Skeletal muscle satellite cell (primary cell): ENCODE data around the gene AXIN2.

Experiments
- H3K27me3 ChIP-seq: 2 replicates; pipeline ENCODE4 v1.7.0; 2013; ENCODE audit warnings: low read length; ENCODE audit not compliant: control insufficient read depth, insufficient read depth
- H3K36me3 ChIP-seq: 2 replicates; pipeline ENCODE4 v1.7.0; 2013; ENCODE audit warnings: mild to moderate bottlenecking, control low read depth, low read length; ENCODE audit not compliant: insufficient read depth
- H3K4me1 ChIP-seq: 2 replicates; pipeline ENCODE4 v1.7.0; 2013; ENCODE audit warnings: low read length; ENCODE audit not compliant: control insufficient read depth, insufficient read depth
- H3K4me2 ChIP-seq: 2 replicates; pipeline ENCODE4 v1.7.0; 2013; ENCODE audit warnings: mild to moderate bottlenecking, low read length
- H3K4me3 ChIP-seq: 2 replicates; pipeline ENCODE4 v1.7.0; 2013; ENCODE audit warnings: low read length
- H3K9ac ChIP-seq: 2 replicates; pipeline ENCODE4 v1.7.0; 2013; ENCODE audit warnings: mild to moderate bottlenecking, low read depth, low read length, moderate library complexity
- H3K9me3 ChIP-seq: replicated peaks from 2 replicates; pipeline ENCODE4 v1.7.0; 2013; ENCODE audit warnings: mild to moderate bottlenecking, control low read depth, low read length

Gene AXIN2

GRCh38 chr17:65537845-65538674 is 23.4 kb downstream of the AXIN2 start:
- H3K4me1 ChIP-seq = no peaks in the 10 kb centered on the region
- no peak overlapping the region for H3K4me2 ChIP-seq
- no peaks in the 10 kb centered on the region for H3K36me3 ChIP-seq
- no peak overlapping the region for H3K9ac ChIP-seq
- no peaks in the 10 kb centered on the region for H3K9me3 ChIP-seq
- H3K27me3 ChIP-seq = no peaks in the 10 kb centered on the region
- H3K4me3 ChIP-seq = no peak overlapping the region

DNA sequence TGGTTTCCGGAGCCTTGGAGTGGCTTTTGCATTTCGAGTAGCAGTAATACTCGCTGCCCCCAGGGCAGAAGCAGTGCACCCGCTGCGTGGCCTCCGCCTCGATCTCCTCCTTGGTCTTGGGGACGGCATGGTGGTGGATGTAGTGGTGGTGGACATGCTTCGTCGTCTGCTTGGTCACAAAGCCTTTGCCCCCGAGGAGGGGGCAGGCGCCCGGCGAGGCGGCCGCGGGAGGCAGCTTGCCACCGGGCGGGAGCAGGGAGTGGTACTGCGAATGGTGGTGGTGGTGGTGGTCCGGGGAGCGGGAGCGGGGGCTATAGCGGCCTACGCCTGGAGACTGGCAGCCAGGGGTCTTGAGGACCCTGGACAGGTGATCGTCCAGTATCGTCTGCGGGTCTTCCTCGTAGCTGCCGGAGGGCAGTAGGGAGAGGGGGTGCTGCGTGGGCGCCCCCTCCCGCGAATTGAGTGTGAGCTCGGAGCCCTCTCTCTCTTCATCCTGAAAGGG is 24.1 kb downstream of the AXIN2 start:
- Histone ChIP-seq H3K4me2 (no peak overlapping the region), H3K9me3 (no peaks in the 10 kb centered on the region), H3K4me1 (no peaks in the 10 kb centered on the region), H3K27me3 (no peaks in the 10 kb centered on the region), H3K36me3 (no peaks in the 10 kb centered on the region), H3K9ac (no peak overlapping the region), H3K4me3 (no peak overlapping the region)

- H3K4me1 ChIP-seq = no peaks in the 10 kb centered on the region
- no peaks in the 10 kb centered on the region for H3K36me3 ChIP-seq
- no peak overlapping the region for H3K4me3 ChIP-seq
- no peak overlapping the region for H3K4me2 ChIP-seq
- H3K27me3 ChIP-seq = no peaks in the 10 kb centered on the region
- no peaks in the 10 kb centered on the region for H3K9me3 ChIP-seq
- H3K9ac ChIP-seq = no peak overlapping the region
Observed at GRCh38 chr17:65536573-65537342, 24.7 kb downstream of the AXIN2 start.

- Histone ChIP-seq H3K9me3 (no peaks in the 10 kb centered on the region), H3K4me1 (peaks cover 5% of the 10 kb centered on the region), H3K4me2 (no peak overlapping the region), H3K9ac (no peak overlapping the region), H3K36me3 (no peaks in the 10 kb centered on the region), H3K27me3 (no peaks in the 10 kb centered on the region), H3K4me3 (no peak overlapping the region)
Observed at GRCh38 chr17:65535777-65536572, 25.5 kb downstream of the AXIN2 start.

- no peaks in the 10 kb centered on the region for H3K27me3 ChIP-seq
- H3K9me3 ChIP-seq = no peaks in the 10 kb centered on the region
- no peak overlapping the region for H3K4me3 ChIP-seq
- no peak overlapping the region for H3K4me2 ChIP-seq
- no peaks in the 10 kb centered on the region for H3K36me3 ChIP-seq
- H3K4me1 ChIP-seq = peaks cover 5% of the 10 kb centered on the region
- H3K9ac ChIP-seq = no peak overlapping the region
Observed at GRCh38 chr17:65533852-65534457, 27.5 kb downstream of the AXIN2 start.

GRCh38 chr17:65533056-65533745 is 28.2 kb downstream of the AXIN2 start:
- peaks cover 5% of the 10 kb centered on the region for H3K4me1 ChIP-seq
- H3K9ac ChIP-seq = no peak overlapping the region
- H3K27me3 ChIP-seq = no peaks in the 10 kb centered on the region
- H3K4me2 ChIP-seq = no peak overlapping the region
- H3K9me3 ChIP-seq = no peaks in the 10 kb centered on the region
- H3K36me3 ChIP-seq = no peaks in the 10 kb centered on the region
- no peak overlapping the region for H3K4me3 ChIP-seq

- H3K4me3 ChIP-seq = no peak overlapping the region
- H3K4me1 ChIP-seq = peaks cover 5% of the 10 kb centered on the region
- no peak overlapping the region for H3K9ac ChIP-seq
- no peak overlapping the region for H3K4me2 ChIP-seq
- no peaks in the 10 kb centered on the region for H3K9me3 ChIP-seq
- H3K36me3 ChIP-seq = no peaks in the 10 kb centered on the region
- H3K27me3 ChIP-seq = no peaks in the 10 kb centered on the region
Observed at GRCh38 chr17:65532101-65532890, 29.2 kb downstream of the AXIN2 start.

DNA sequence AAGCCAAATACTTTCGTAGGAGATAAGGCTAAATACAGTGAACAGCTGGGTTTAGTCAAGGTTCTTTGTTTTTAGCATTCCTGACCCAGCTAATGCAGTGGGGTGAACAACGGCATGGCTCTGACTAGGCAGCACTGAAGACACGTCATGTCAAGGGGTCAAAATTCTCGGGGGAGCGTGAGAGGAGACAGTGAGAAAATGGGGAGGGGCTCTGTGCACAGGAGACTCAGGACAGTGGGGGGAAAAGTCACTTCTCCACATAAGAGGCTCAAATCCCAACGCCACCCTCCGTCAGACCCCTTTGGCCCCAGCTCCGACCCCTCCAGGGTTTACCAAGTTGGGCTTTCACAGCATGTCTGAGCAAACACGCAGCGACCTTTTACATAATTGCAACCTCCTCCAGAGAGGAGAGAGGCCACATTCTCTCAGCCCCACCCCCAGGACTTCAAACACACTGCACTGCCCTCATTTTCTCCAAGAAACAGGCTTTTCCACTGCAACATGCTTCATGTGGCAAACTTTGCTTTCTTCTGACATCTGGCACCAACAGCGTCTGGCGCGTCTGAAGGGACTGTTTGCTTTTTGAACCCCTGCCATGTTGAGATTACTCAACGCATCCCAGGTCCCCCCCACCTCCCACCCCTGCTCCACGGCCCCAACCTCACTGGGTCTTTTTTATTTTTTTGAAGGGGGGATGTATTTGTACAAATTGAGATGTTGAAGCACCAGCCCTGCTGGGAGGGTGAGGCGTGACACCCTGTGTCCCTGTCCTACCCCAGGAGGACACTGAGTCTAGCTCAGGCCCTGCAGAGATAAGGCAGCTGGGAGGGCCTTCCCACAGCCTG is 30.0 kb downstream of the AXIN2 start:
- no peaks in the 10 kb centered on the region for H3K36me3 ChIP-seq
- no peak overlapping the region for H3K9ac ChIP-seq

DNA sequence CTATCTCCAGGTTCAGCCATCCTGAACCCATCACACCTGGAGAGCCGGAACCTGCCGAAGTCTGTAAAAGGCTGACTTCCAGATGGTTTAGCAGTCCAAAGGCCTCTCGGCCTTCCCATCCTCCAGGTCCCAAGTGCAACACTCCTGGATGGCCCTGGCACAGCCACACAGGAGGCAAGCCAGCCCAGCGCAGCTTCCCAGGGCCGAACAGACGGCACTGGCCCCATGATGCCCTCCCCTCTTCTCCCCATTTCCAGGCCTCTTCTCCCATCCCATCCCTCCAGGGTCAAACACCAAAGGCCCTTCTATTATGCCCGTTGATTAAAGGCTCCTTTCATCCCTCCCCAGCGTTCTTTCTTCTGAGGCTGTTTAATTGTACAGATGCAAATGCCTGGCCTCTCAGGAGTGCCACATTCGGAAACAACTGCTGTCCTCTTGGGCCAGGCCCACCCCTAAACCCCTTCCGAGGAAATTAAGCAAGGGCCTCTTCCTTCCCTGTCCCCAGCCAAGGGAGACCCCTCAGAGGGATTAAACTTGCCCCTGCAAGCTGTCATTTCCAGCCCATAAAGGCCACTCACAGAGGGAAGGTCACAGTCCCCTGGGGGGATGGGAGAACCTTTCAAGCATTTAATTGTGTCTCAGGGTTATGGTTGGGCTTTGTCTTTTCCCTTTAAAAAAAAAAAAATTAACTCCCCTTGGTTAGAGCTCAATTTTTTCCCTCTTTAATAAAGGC is 30.8 kb downstream of the AXIN2 start:
- H3K4me1 ChIP-seq = peaks cover 5% of the 10 kb centered on the region
- no peaks in the 10 kb centered on the region for H3K27me3 ChIP-seq
- H3K9me3 ChIP-seq = no peaks in the 10 kb centered on the region
- H3K4me2 ChIP-seq = no peak overlapping the region
- H3K9ac ChIP-seq = no peak overlapping the region
- H3K4me3 ChIP-seq = no peak overlapping the region
- no peaks in the 10 kb centered on the region for H3K36me3 ChIP-seq

More for the DNA sequence above, 30.0 kb downstream of the AXIN2 start:
- H3K4me3 ChIP-seq = no peak overlapping the region
- H3K27me3 ChIP-seq = no peaks in the 10 kb centered on the region
- no peaks in the 10 kb centered on the region for H3K9me3 ChIP-seq
- peak overlapping the region; percentile 9 for H3K4me2 ChIP-seq
- peaks cover 5% of the 10 kb centered on the region for H3K4me1 ChIP-seq
